Measurements from ENCODE around the gene ELP4. TPM values are rescaled to one million over a fixed set of nuclear protein-coding genes. Genes with fewer than 3 reads are reported as not detected.

Gene ELP4
- total RNA-seq, 1 donor from 2014 or later, result 16.0 TPM

DNA sequence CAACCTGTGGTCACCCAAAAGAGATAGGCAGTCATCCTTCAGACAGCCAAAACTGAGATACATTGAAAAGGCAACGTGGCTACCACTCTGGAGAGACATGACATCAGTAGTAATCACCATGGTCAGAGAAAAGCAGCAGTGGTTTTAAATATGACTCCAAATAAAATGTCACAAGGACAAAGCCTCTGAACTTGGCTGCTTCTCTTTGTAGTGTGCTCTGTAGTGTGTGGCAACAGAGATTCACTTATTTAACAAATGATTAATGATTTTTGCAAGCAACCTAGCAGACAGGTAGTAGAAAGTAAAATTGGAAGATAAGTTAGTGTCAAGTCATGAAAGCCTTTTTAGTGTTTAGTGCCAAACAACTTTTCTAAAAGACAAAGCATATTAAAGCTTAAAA lies 238.0 kb downstream of the ELP4 start:
- intact Hi-C loops (cut with DNase I), result no loop called here
- no peak for DNase-seq (ENCODE audit: missing footprints)
- ATAC-seq, result no peak

DNA sequence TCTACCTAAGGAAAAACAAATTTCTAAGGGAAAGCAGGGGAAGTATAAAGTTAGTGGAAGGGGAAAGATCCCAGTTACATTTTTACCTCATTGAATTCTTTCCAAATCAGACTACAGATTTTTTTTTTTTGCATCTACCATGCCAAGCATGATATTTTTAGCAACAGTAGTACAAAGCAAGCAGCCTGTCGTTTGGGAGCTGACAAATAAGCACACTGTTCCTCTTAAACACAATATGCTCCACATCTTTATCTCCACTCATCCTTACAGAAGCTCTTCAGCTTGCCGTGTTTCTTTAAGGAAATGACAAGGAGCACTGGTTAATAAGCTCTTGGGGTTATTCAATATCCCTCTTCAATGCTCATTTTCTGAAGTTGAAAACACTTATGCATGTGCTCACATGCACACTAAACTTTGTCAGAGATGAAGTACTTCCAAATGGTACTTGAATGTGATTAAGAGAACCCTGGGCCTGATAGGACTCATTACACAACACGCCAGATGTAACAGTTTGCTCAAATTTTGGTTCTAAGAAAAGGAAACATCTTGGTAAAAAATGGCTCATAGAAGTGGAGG lies 247.8 kb downstream of the ELP4 start:
- DNase-seq (ENCODE audit: missing footprints) (no peak), ATAC-seq (no peak)
- intact Hi-C loops (cut with DNase I), result no loop called here

DNA sequence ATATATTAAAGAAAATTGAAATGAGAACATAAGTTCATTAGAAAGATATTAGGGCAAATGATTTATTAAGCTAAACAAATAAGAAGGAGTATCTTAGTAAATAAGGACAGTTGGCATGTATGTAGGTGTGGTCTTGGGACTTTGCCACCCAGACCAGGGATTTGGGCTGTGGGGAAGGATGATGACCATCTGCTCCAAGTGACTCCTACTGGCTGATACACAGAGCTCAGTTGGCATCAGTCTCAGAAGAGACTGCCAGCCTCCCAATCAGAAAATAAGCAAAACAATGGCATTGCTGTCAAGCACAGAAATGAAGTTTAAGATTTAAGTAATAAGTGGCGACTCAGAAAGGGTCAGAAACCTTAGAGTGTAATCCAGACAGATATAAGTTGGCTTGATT lies 252.1 kb downstream of the ELP4 start:
- ATAC-seq (no peak), DNase-seq (ENCODE audit: missing footprints) (no peak)
- intact Hi-C loops (cut with DNase I), result no loop called here

DNA sequence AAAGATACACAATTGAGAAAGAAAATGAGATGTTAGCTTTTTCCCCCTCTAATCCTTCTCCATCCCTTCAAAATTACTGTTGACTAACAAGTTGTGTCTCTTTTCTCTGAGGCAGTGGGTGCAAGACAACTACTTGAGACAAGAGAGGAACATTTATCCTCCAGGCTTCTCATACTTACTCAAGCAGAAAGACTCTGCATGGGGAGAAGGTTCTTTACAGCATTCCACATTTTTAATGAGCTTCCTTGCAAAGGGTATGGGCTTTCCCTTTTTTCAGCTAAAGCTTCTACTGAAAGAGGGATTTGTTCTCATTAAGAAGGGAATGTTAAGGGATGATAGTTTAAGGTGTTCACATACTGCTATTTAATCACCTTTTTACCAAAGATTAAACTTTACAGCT lies 253.7 kb downstream of the ELP4 start:
- no peak for ATAC-seq
- intact Hi-C loops (cut with DNase I), result no loop called here

DNA sequence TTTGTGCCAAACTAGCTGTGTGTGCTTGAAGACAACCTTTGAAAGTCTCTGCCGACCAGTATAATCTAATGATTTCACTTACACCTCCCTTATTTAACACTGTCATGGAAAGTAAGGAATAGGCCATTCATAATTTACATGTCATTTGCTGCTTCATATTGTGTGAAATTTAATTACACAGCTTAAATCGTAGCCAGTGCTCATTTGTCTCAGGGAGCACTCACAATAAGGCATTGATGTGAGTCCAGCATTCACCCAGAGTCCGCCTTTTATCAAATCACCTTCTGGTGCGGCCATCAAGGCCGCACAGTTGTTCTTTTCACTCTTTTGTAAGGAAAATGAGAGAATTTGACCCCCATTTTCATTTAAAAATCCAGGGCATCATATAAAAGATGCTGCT lies 254.7 kb downstream of the ELP4 start:
- ATAC-seq (no peak), DNase-seq (ENCODE audit: missing footprints) (no peak)
- intact Hi-C loops (cut with DNase I), result no loop called here

More for the DNA sequence above, 253.7 kb downstream of the ELP4 start:
- no peak for DNase-seq (ENCODE audit: missing footprints)

DNA sequence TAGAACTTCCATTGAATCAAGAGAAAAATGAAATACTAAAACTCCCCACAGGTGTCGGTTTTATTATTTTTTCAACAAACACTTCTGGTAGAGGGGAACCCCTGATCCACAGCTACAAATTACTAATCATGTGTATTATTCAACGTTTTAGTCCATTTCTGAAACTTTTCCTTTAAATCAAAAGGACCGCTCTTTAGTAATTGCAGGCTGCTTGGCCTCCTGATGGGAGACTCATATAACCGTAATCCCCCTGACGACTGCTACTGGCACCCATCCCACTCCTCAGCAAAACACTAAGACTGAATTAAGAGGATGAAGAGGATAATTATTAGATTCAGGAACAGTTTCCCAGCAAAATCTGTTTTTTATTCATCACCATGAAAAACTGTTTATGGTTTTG lies 255.2 kb downstream of the ELP4 start:
- DNase-seq (ENCODE audit: missing footprints) (no peak), ATAC-seq (no peak)
- intact Hi-C loops (cut with DNase I), result no loop called here

DNA sequence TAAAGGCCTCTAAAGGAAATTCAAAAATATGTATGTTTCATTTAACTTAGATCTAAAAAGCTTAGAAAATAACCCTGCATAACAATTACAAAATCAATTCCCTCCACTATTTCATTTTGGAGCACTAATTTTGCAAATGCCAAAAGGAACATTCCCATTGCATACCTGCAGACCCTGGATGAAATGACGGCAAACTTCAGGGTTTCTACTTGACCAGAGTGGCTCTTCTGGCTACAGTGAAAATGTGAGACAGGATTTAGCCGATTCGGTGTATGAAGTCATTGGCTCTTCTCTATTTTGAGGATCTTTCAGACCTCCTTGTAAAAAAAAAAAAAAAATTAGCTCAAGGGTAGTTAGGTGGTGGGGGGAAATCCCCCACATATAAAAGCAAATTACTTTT lies 257.5 kb downstream of the ELP4 start:
- intact Hi-C loops (cut with DNase I), result no loop called here
- ATAC-seq, result no peak
- DNase-seq (ENCODE audit: missing footprints), result no peak

DNA sequence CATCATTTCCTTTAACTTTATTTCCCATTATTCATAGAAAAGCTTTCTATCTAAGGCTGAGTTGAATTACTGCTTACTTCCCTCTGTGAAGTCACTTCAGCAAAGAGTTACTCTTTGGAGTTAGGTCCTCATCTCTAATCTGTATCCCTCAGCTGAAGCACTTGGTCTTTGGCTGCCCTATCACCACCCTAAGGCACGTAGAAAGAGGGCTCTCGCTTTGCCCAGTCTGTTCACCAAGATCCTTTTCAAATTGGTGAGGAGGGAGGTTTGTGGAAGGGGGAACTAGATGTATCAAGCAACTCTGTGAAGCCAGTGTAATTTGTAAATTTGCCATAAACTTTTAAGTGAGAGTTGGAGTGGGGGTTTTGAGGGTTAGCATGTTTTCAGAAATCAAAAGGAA lies 258.1 kb downstream of the ELP4 start:
- intact Hi-C loops (cut with DNase I), result no loop called here
- ATAC-seq, result no peak
- DNase-seq (ENCODE audit: missing footprints), result no peak

DNA sequence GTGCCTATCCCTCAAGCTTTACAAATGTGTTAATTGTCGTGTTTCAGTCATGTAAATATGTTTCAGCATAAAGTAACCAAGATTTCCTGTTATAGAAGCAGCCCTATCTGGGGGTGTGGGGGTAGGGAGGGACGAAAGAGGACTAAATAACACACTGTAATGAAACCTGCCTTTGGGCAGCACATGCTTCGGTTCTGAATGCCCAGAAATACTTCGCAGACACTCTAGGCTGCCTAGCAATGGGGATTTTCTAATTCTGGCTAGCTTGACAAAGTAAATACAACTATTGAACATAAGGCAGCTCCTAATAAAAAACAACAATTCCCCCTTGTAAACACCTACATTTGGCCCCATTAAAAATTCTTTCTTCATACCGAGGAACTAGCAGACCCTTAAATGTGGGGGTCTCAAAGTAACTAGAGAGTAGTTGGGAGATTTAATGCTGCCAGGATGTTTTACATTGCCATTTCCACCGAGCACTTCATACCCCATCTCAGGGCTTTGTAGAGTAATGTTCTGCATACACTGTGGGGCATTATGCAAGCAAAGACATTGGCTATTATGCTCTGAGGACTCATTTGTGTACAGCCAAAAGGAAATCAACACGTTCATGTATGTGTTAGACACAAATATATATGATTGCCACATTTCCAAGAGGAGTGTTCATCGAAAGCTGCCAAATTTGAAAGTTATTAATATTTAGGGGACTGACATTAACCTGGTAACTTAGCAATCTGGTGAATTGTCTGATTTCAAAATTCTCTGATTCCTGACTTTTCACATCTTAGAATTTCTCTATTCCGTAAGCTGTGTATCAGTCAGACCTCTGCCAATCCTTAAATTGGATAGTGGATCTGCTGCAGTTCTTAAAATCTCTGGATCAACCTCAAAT lies 259.4 kb downstream of the ELP4 start:
- ATAC-seq (no peak), DNase-seq (ENCODE audit: missing footprints) (no peak)
- intact Hi-C loops (cut with DNase I), result no loop called here

DNA sequence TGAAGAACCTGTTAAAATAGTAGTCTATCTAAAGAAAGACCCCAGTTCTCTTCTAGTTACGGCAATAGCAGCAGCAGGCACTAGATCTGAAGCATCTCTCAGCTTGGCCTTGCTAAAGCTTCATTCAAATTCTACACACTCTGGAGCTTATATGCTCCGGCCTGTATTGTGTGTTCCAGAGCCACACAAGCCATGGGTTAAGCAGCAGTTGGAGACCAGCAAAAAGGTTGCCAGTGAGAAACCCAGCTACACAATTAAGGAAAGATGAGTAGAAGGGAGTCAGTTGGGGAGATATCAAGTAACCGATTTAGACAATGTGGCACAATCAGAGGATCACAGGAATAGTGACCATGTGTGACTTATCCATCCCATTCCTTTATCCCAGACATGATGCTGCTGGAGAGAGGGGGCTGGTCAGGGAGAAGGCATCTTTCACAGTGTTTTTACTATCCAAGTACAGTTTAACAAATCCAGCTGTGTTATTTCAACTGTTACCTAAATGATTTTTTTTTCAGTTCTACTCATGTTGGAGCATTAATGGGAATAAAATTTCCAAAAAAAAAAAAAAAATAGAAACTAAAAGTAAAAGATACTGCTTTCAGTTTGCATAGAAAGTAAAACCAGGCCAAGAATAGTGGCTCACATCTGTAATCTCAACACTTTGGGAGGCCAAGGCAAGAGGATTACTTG lies 260.6 kb downstream of the ELP4 start:
- no peak for ATAC-seq

DNA sequence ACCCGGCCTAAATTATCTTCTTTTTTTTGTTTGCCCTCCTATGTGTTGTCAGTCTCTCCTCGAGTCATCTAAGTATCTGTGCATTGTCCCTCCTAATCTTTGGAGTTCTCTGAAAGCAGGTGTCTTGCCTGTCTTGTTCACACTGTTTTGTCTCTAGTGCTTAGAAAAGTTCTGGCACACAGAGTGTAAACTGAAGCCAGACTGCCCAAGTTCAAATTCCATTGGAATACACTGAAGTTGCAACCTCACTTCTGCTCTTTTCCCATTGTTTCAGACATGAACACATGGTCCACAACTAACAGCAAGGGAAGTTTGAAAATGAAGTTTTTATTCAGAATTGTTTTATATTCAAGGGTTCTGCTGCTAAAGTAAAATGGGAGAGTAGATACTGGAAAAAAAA lies 262.8 kb downstream of the ELP4 start:
- no peak for ATAC-seq
- intact Hi-C loops (cut with DNase I), result no loop called here
- DNase-seq (ENCODE audit: missing footprints), result no peak

More for the DNA sequence above, 260.6 kb downstream of the ELP4 start:
- DNase-seq (ENCODE audit: missing footprints), result no peak
- intact Hi-C loops (cut with DNase I), result no loop called here

DNA sequence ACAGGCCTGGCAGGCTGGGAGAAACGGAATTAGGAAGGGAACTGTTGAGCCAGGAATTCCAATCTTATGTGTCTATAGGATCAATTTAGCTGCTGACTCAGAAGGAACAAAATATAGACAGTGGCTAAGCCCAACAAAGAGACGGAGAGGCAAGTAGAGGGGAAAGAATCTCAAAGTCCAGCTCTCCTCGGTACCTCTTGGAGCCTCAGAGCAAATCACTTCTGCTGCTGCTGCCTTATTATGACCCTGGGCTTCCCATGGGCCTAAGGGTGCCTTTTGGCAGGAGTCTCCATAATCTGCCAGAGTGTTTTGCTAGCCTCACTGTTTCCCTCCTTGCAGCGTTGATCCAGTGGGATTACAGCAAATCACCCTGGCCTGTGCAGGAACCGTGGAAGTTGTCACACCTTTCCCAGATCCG lies 269.8 kb downstream of the ELP4 start:
- DNase-seq (ENCODE audit: missing footprints) (no peak), ATAC-seq (no peak)
- intact Hi-C loops (cut with DNase I), result no loop called here

DNA sequence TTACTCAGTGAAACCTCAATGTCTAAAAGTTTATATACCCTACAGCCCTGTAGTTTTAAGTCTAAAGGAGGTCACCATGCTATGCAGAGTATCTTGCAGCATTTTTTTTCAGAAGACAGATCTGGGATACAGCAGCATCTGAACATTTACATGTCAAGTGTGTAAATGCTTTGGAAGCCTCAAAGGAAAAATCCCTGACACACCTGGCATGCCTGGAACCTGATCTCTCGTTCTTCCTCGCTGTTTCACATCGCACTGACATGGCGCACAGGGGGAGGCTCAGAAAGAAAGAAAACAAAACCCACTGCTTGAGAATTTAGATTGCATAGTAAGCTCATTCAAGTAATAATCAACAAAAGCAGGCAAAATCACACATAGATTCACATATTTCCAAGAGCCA lies 270.5 kb downstream of the ELP4 start:
- DNase-seq (ENCODE audit: missing footprints) (no peak), ATAC-seq (no peak)
- intact Hi-C loops (cut with DNase I), result no loop called here

DNA sequence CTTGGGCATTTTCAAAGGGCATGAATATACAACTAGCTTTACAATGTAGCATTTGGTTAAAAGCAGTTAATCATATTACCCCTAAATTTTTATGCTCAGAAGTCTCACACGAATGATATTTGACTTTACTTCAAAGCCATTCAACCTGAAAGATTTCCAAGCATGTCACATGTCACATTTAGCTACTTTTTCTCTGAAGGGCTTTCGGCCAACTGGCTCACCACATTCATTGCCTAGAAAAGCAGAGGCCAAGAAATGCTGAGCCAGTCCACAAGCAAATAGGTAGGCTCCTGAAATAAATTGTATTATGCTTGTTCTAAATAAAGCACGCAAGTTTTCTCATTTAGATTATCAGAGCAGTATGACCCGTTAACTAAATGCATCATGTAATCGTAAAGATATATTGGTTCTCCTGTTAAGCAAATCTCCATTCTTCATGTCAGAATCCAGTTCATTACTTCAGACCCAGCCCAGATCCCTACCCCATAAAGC lies 271.0 kb downstream of the ELP4 start:
- ATAC-seq (no peak), DNase-seq (ENCODE audit: missing footprints) (no peak)
- intact Hi-C loops (cut with DNase I), result no loop called here

DNA sequence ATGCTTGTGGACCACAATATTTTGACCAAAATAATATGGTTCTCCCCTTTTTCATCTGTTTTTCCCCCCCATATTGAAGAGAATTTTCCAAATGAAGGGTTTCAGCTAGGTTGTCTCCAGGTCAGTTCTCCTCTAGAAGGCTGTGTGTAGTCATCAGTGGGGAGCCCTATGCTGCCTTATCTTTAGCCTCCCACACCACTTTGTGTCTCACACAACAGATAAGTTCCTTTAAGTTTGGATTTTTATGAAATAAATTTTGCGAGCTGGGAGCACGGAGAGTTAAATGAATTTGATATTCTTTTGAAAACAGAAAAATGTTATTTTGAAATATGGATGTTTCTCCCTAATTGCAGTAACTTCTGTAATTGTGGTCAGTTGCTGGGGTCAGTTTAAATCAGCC lies 272.7 kb downstream of the ELP4 start:
- DNase-seq (ENCODE audit: missing footprints) (no peak), ATAC-seq (no peak)
- intact Hi-C loops (cut with DNase I), result no loop called here

DNA sequence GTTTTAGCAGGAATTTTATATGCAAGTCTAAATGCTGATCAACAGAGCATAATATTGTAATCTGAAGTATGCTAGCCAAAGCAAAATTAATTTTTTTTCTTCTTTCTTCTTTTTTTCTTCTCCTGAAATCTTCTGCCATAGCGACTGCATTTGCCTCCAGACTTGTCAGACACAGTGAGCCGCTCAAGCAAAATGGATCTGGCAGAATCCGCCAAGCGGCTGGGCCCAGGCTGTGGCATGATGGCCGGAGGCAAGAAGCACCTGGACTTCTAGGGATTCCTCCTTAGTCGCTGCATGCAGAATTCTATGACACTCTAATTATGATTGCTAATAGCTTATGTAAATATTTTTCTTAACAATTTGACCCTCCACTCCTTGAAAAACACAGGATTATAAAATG lies 273.7 kb downstream of the ELP4 start:
- no peak for DNase-seq (ENCODE audit: missing footprints)
- intact Hi-C loops (cut with DNase I), result no loop called here
- ATAC-seq, result no peak

DNA sequence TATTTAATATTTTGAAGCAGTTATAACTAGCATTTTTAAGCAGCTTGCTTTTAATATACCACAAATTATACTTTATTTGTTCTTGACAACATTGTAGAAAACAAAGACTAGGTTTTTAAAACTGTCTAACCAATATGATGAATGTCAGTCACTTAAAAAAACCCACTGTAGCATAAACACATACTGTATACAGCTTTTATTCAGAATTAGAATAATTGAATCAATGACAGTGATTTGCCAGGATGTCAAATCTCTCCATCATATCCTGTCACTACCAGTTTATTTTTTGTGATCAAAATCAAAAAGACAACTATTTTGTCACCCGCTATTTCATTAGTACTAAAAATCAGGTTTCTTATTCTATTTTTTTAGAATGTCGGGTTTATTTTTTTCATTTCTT lies 275.0 kb downstream of the ELP4 start:
- no peak for DNase-seq (ENCODE audit: missing footprints)
- ATAC-seq, result no peak
- intact Hi-C loops (cut with DNase I), result no loop called here

DNA sequence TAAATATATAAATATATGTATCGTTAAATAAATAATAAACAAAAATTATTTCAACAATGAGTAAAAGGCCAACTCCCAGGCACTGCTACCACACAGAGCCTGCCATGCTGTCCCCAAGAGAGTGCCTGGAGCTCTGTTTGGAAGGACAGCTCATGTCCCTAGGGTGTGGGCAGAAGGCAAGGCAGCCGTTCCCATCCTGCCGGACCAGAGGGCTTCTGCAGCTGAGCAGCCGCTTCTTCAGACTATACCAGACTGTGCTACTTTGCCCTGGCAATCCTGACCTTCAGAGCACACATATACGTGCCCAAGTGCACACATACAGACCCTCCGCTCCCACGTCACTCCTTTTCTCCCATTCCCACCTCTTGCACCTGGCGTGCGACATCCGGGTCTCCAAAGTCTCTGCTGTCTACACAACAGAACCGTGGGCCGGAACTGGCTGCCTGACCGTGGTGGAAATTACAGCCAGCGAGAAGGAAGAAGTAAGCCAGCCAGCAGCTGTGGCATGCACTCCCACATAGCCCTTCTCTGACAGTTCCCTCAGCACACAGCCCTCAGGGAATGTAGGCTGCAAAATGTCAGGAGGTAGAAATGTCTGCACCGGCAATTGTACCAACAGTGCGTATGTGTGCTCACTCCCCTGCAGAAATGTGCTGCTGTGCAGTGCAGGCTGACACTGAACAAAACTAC lies 277.6 kb downstream of the ELP4 start:
- intact Hi-C loops (cut with DNase I), result no loop called here
- DNase-seq (ENCODE audit: missing footprints) (no peak), ATAC-seq (no peak)

DNA sequence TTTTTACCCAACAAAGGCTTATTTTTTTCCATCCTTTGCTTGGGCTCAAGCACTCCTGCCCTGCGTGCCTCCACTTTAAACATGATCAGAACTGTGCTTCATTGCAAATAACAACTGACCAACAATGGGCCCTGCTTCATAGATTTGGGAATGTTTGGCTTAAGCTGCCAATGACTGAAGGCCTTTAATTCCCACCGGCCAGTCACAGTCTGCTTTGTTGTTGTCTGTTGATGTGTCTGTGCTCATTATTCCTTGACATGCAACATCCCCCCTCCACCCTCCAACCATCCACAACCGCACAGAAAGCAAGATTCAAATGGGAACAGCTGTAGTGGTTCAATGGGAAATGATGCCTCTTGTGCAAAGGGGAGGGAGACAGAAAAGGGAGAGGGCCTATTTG lies 278.5 kb downstream of the ELP4 start:
- DNase-seq (ENCODE audit: missing footprints), result no peak
- ATAC-seq, result no peak
- intact Hi-C loops (cut with DNase I), result no loop called here

All from Right ventricle myocardium inferior (tissue), 1 donor.